ENCODE results near the gene SNX30. TPM values are rescaled to one million over a fixed set of nuclear protein-coding genes. Genes with fewer than 3 reads are reported as not detected.

Gene SNX30
- total and polyA plus RNA-seq, 2 donors (not counting 1 experiment from before 2014, with no cell fraction given): 3.8 to 20.6 TPM

DNA sequence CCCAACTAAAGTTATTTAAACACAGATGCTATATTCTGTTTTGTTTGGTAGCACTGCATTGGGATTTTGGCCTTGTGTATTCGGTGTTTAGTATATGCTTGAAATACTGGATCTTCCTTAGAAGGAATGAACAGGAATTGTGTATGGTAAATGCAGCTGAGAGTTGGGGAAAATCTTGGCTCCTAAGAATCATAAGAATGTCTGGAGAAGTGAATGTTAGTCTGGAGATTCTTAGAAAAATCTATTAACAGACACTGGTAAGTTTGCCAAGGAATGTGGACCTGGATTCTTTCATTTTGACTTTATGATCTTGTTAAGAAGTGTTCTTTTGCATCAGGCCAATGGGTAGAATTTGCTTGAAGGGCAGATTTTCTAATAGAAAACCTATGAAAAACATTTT lies 38.9 kb downstream of the SNX30 start:
- no peaks in the 10 kb centered on the region for H3K27me3 Mint-ChIP-seq
- H3K4me1 Mint-ChIP-seq: peaks cover 48% of the 10 kb centered on the region
- H3K4me3 Mint-ChIP-seq: no peak overlapping the region
- DNase-seq: no peak
- H3K27ac Mint-ChIP-seq: no peak overlapping the region
- no peak overlapping the region for H2AFZ ChIP-seq (ENCODE audit: insufficient read depth, low read depth, low read length, poor library complexity, severe bottlenecking)
- ChIA-PET POLR2A (no interaction called here), CTCF (interaction anchor here (0.9 to 1.6 kb wide), 4 partner anchors 27 to 346 kb away, joined by 3 read pairs; no protein-coding TSS in a partner anchor)
- no peaks in the 10 kb centered on the region for H3K9me3 ChIP-seq (ENCODE audit: control extremely low read depth in 1 of 3, control insufficient read depth in 2 of 3, insufficient read depth in 1 of 3, low read length in 2 of 3)
- H4K20me1 ChIP-seq (ENCODE audit: control insufficient read depth, insufficient read depth, low read length, poor library complexity, severe bottlenecking): no peaks in the 10 kb centered on the region
- WGBS (ENCODE audit: insufficient coverage): 92% methylated on average over 1 of the region's 1 CpG
- no peaks in the 10 kb centered on the region for H3K36me3 ChIP-seq (replicated peaks in 1 of 2; ENCODE audit: control extremely low read depth in 1 of 2, control insufficient read depth in 1 of 2, extremely low read depth in 1 of 2, insufficient read depth in 2 of 2, low read length in 1 of 2)
- no peaks in the 10 kb centered on the region for H3K27me3 ChIP-seq (replicated peaks in 1 of 4; ENCODE audit: control extremely low read depth in 1 of 4, control insufficient read depth in 3 of 4, insufficient read depth in 4 of 4, low read length in 3 of 4)
- no peak overlapping the region for H3K4me3 ChIP-seq (ENCODE audit: control extremely low read depth in 1 of 5, extremely low read depth in 1 of 5, insufficient read depth in 1 of 5, low read depth in 2 of 5, low read length in 4 of 5)
- H3K27ac ChIP-seq (ENCODE audit: low read length in 2 of 2): no peak overlapping the region
- ATAC-seq (ENCODE audit: low read depth): no peak
- H3K9ac ChIP-seq (ENCODE audit: low read length): no peak overlapping the region
- H3K4me2 ChIP-seq (replicated peaks; ENCODE audit: low read depth, low read length, poor library complexity, severe bottlenecking): no peak overlapping the region
- peaks cover 60% of the 10 kb centered on the region for H3K79me2 ChIP-seq (ENCODE audit: control insufficient read depth, insufficient read depth, low read length)
- TF ChIP-seq, protein P1, sequence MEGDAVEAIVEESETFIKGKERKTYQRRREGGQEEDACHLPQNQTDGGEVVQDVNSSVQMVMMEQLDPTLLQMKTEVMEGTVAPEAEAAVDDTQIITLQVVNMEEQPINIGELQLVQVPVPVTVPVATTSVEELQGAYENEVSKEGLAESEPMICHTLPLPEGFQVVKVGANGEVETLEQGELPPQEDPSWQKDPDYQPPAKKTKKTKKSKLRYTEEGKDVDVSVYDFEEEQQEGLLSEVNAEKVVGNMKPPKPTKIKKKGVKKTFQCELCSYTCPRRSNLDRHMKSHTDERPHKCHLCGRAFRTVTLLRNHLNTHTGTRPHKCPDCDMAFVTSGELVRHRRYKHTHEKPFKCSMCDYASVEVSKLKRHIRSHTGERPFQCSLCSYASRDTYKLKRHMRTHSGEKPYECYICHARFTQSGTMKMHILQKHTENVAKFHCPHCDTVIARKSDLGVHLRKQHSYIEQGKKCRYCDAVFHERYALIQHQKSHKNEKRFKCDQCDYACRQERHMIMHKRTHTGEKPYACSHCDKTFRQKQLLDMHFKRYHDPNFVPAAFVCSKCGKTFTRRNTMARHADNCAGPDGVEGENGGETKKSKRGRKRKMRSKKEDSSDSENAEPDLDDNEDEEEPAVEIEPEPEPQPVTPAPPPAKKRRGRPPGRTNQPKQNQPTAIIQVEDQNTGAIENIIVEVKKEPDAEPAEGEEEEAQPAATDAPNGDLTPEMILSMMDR (IDR thresholded peaks at IDR 0.05): no peak
- no peak for TF ChIP-seq EZH2 (IDR thresholded peaks at IDR 0.05; ENCODE audit: borderline replicate concordance, insufficient read depth, low read depth, low read length, poor library complexity, severe bottlenecking)
- intact Hi-C loops (cut with micrococcal nuclease): loop anchor here (2.0 kb wide), 1 partner anchor 33 kb away; no protein-coding TSS in a partner anchor
- no peaks in the 10 kb centered on the region for H3K9me3 Mint-ChIP-seq (ENCODE audit: insufficient read depth)
- H3K4me1 ChIP-seq (ENCODE audit: control insufficient read depth in 2 of 2, insufficient read depth in 2 of 2, low read length in 2 of 2): peaks cover 27 to 30% of the 10 kb centered on the region in 2 donors

DNA sequence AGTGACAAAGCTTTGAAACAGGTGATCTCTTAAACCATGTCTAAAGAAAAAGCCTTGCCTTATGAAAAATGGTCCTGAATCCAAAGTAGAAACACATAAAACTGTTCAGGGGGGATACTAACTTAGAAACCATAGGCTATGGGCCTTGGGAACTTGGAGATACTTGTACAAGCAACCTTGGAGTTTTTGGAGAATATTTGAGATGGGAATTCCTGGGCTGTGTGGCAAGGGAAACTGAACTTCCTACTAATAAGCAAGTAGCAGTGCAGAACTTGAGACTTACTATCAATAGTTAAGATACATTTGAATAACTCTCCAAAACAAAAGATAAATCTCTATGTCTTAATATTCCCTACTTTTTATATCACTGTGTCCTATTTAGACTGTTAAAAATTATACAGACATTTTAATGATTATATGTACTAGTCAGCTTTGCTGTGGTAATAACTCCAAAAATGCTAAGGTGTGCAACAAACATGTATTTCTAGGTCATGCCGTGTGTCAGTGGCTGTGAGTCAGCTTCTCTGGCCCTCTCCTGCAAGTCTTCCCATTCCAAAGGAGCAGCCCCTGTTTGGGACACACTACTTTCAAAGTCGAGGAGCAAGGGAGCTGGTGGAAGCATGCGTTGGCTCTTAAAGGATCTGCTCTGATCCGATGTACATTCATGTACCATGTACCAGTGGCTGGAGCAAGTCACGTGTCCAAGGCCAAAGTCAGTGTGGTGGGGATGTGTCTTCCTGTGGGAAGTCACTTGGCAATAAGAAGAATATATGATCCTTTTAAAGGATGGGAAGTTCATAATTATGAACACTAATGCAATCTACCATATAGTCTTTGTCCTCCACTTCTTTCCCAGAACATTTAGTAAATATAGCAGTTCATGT lies 39.6 kb downstream of the SNX30 start:
- no peak for ATAC-seq (ENCODE audit: low read depth)
- H3K27me3 Mint-ChIP-seq: no peaks in the 10 kb centered on the region
- no peaks in the 10 kb centered on the region for H3K36me3 ChIP-seq (replicated peaks in 1 of 2; ENCODE audit: control extremely low read depth in 1 of 2, control insufficient read depth in 1 of 2, extremely low read depth in 1 of 2, insufficient read depth in 2 of 2, low read length in 1 of 2)
- H3K9ac ChIP-seq (ENCODE audit: low read length): no peak overlapping the region
- H3K4me2 ChIP-seq (replicated peaks; ENCODE audit: low read depth, low read length, poor library complexity, severe bottlenecking): no peak overlapping the region
- 86% methylated on average over 5 of the region's 5 CpGs for WGBS (ENCODE audit: insufficient coverage)
- CTCF ChIA-PET: interaction anchor here (0.9 to 2.4 kb wide), 5 partner anchors 27 to 346 kb away, joined by 3 to 6 read pairs (median 3); no protein-coding TSS in a partner anchor
- H3K9me3 ChIP-seq (ENCODE audit: control extremely low read depth in 1 of 3, control insufficient read depth in 2 of 3, insufficient read depth in 1 of 3, low read length in 2 of 3): no peaks in the 10 kb centered on the region
- H4K20me1 ChIP-seq (ENCODE audit: control insufficient read depth, insufficient read depth, low read length, poor library complexity, severe bottlenecking): no peaks in the 10 kb centered on the region
- no peak for DNase-seq
- H3K27me3 ChIP-seq (replicated peaks in 1 of 4; ENCODE audit: control extremely low read depth in 1 of 4, control insufficient read depth in 3 of 4, insufficient read depth in 4 of 4, low read length in 3 of 4): no peaks in the 10 kb centered on the region
- POLR2A ChIA-PET: no interaction called here
- H3K4me3 ChIP-seq (ENCODE audit: control extremely low read depth in 1 of 5, extremely low read depth in 1 of 5, insufficient read depth in 1 of 5, low read depth in 2 of 5, low read length in 4 of 5): no peak overlapping the region
- H3K4me1 ChIP-seq (ENCODE audit: control insufficient read depth in 2 of 2, insufficient read depth in 2 of 2, low read length in 2 of 2): peaks cover 27 to 30% of the 10 kb centered on the region in 2 donors
- H2AFZ ChIP-seq (ENCODE audit: insufficient read depth, low read depth, low read length, poor library complexity, severe bottlenecking): no peak overlapping the region
- TF ChIP-seq EZH2 (IDR thresholded peaks at IDR 0.05; ENCODE audit: borderline replicate concordance, insufficient read depth, low read depth, low read length, poor library complexity, severe bottlenecking): no peak
- TF ChIP-seq, protein P1 (IDR thresholded peaks at IDR 0.05): no peak
- H3K79me2 ChIP-seq (ENCODE audit: control insufficient read depth, insufficient read depth, low read length): peaks cover 55% of the 10 kb centered on the region
- no peak overlapping the region for H3K27ac ChIP-seq (ENCODE audit: low read length in 2 of 2)
- H3K4me1 Mint-ChIP-seq: peaks cover 48% of the 10 kb centered on the region
- intact Hi-C loops (cut with micrococcal nuclease): loop anchor here (2.0 to 5.0 kb wide), 3 partner anchors 33 to 703 kb away; no protein-coding TSS in a partner anchor
- H3K4me3 Mint-ChIP-seq: no peak overlapping the region
- H3K9me3 Mint-ChIP-seq (ENCODE audit: insufficient read depth): no peaks in the 10 kb centered on the region
- no peak overlapping the region for H3K27ac Mint-ChIP-seq

All from B cell (primary cell).